Measurements from ENCODE around the gene SH3RF3.

GRCh38 chr2:109512076-109512475 is 383.1 kb downstream of the SH3RF3 start:
- no peak for TF ChIP-seq POLR2A (IDR thresholded peaks at IDR 0.05)
- TF ChIP-seq, protein P1, sequence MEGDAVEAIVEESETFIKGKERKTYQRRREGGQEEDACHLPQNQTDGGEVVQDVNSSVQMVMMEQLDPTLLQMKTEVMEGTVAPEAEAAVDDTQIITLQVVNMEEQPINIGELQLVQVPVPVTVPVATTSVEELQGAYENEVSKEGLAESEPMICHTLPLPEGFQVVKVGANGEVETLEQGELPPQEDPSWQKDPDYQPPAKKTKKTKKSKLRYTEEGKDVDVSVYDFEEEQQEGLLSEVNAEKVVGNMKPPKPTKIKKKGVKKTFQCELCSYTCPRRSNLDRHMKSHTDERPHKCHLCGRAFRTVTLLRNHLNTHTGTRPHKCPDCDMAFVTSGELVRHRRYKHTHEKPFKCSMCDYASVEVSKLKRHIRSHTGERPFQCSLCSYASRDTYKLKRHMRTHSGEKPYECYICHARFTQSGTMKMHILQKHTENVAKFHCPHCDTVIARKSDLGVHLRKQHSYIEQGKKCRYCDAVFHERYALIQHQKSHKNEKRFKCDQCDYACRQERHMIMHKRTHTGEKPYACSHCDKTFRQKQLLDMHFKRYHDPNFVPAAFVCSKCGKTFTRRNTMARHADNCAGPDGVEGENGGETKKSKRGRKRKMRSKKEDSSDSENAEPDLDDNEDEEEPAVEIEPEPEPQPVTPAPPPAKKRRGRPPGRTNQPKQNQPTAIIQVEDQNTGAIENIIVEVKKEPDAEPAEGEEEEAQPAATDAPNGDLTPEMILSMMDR (IDR thresholded peaks at IDR 0.05), result no peak
